GM12878 (cell line): ENCODE results near the gene MCHR1. TPM values are rescaled to one million over a fixed set of nuclear protein-coding genes. Genes with fewer than 3 reads are reported as not detected.

Experiments
- ATAC-seq: fragments of 200-7000 bp; cut with Tn5 transposase; 3 replicates; pipeline ENCODE4 v1.9.1; 2020; ENCODE audit warnings: mild to moderate bottlenecking, moderate library complexity
- BruUV-seq: library from RNA; stranded (reverse); fragments of 400-500 nt; replicated peaks from 2 replicates; lab custom pipeline; 2021; lab: Mats Ljungman, UMichigan
- CTCF ChIA-PET: fragments of 300-600 bp; sonication (Branson Sonifier 250); formaldehyde crosslinking; extraction: SDS; loops from one replicate; lab custom pipeline; 2021; ENCODE audit warnings: inconsistent platforms; lab: Yijun Ruan, JAX
- POLR2A ChIA-PET: fragments of 350-600 bp; formaldehyde crosslinking; extraction: SDS; loops from one replicate; lab custom pipeline; 2021; ENCODE audit warnings: inconsistent platforms; lab: Charles Lee
- RAD21 ChIA-PET: fragments of 300-600 bp; sonication (Branson Sonifier 250); formaldehyde crosslinking; loops from one replicate; lab custom pipeline; 2023; ENCODE audit warnings: antibody characterized with exemption; ENCODE audit not compliant: unreplicated experiment; lab: Charles Lee
- SMC1A ChIA-PET: fragments of 300-600 bp; sonication (Branson Sonifier 250); formaldehyde crosslinking; loops from one replicate; lab custom pipeline; 2023; ENCODE audit not compliant: unreplicated experiment, uncharacterized antibody; lab: Charles Lee
- DNase-seq: peaks from one replicate; pipeline ENCODE4 v3.0.0-alpha.2; 2011; ENCODE audit warnings: low read depth, low spot score
- FAIRE-seq: peaks from 3 replicates; lab custom pipeline; 2011; peaks lifted over from hg19 to GRCh38; lab: Jason Lieb, UNC
- H2AFZ ChIP-seq: 2 replicates; pipeline ENCODE4 v1.6.0; 2011; ENCODE audit warnings: low read depth, low read length, control low read depth; ENCODE audit not compliant: control insufficient read depth
- H3K27ac ChIP-seq: 2 replicates; pipeline ENCODE4 v1.5.1; 2011; ENCODE audit warnings: control low read depth; ENCODE audit not compliant: control insufficient read depth, insufficient read depth
- H3K27me3 ChIP-seq, 2 experiments: replicated peaks in 1 of 2; 2 replicates each; pipeline versions ENCODE4 v1.6.0 to v1.6.1; 2011; ENCODE audit warnings: low read length in 1 of 2; ENCODE audit not compliant: control insufficient read depth in 2 of 2, insufficient read depth in 2 of 2
- H3K36me3 ChIP-seq, 2 experiments: 2 replicates each; pipeline ENCODE4 v1.5.1; 2011; ENCODE audit warnings: low read length in 1 of 2; ENCODE audit not compliant: control insufficient read depth in 2 of 2, insufficient read depth in 2 of 2
- H3K4me1 ChIP-seq: 2 replicates; pipeline ENCODE4 v1.6.1; 2011; ENCODE audit warnings: mild to moderate bottlenecking, low read length, moderate library complexity, mixed read lengths; ENCODE audit not compliant: control insufficient read depth, insufficient read depth
- H3K4me2 ChIP-seq: 2 replicates; pipeline ENCODE4 v1.6.0; 2011; ENCODE audit warnings: control low read depth; ENCODE audit not compliant: control insufficient read depth, insufficient read depth
- H3K4me3 ChIP-seq: fragments of 200-600 bp; sonication (generic); 2 replicates; pipeline ENCODE4 v1.5.1; 2016
- H3K79me2 ChIP-seq: 2 replicates; pipeline ENCODE4 v1.6.0; 2011; ENCODE audit warnings: low read length; ENCODE audit not compliant: control insufficient read depth, insufficient read depth
- H3K9ac ChIP-seq: 2 replicates; pipeline ENCODE4 v1.8.0; 2011; ENCODE audit warnings: low read length, control low read depth, mixed read lengths; ENCODE audit not compliant: control insufficient read depth, insufficient read depth
- H3K9me3 ChIP-seq: replicated peaks from 3 replicates; pipeline ENCODE4 v1.5.1; 2011; ENCODE audit warnings: mild to moderate bottlenecking, low read length; ENCODE audit not compliant: control insufficient read depth, insufficient read depth
- H4K20me1 ChIP-seq: 2 replicates; pipeline ENCODE4 v1.6.0; 2011; ENCODE audit not compliant: control insufficient read depth, insufficient read depth
- FOXM1 ChIP-seq: IDR thresholded peaks from 2 replicates; pipeline ENCODE4 v1.6.1; 2012; ENCODE audit warnings: low read depth, mild to moderate bottlenecking, inconsistent platforms, low read length, moderate library complexity
- GABPA ChIP-seq: IDR thresholded peaks from 2 replicates; pipeline ENCODE4 v1.6.1; 2014; ENCODE audit warnings: antibody characterized with exemption, low read depth, mild to moderate bottlenecking, inconsistent platforms
- IKZF2 ChIP-seq, 2 experiments: fragments of 450-650 bp; IDR thresholded peaks; 2 replicates each; pipeline ENCODE4 v1.6.1; 2017; ENCODE audit warnings: mild to moderate bottlenecking in 2 of 2, moderate library complexity in 2 of 2
- JUND ChIP-seq: IDR thresholded peaks from 2 replicates; pipeline ENCODE4 v1.6.1; 2012; ENCODE audit warnings: low read depth, mild to moderate bottlenecking, low read length, improper control_type of control experiment, moderate library complexity
- NFYB ChIP-seq: IDR thresholded peaks from 2 replicates; pipeline ENCODE4 v1.6.1; 2011; ENCODE audit warnings: low read depth, mild to moderate bottlenecking, low read length, improper control_type of control experiment, moderate library complexity; ENCODE audit not compliant: insufficient read depth
- NR2F1 ChIP-seq: fragments of 450-650 bp; conservative IDR thresholded peaks from 2 replicates; pipeline ENCODE4 v1.6.1; 2017; ENCODE audit warnings: mild to moderate bottlenecking
- NRF1 ChIP-seq: conservative IDR thresholded peaks from 2 replicates; pipeline ENCODE4 v1.6.1; 2011; ENCODE audit warnings: mild to moderate bottlenecking, low read depth, low read length, improper control_type of control experiment
- POLR2AphosphoS5 ChIP-seq: IDR thresholded peaks from 2 replicates; pipeline ENCODE4 v1.6.1; 2011; ENCODE audit warnings: mild to moderate bottlenecking, low read length, inconsistent platforms
- POU2F2 ChIP-seq: IDR thresholded peaks from 3 replicates; pipeline ENCODE4 v1.6.1; 2011; ENCODE audit warnings: low read depth, mild to moderate bottlenecking, low read length, borderline replicate concordance
- SUPT20H ChIP-seq: IDR thresholded peaks from 2 replicates; pipeline ENCODE4 v1.6.1; 2011; ENCODE audit warnings: low read depth, mild to moderate bottlenecking, low read length, moderate library complexity, borderline replicate concordance; ENCODE audit not compliant: control insufficient read depth
- TCF3 ChIP-seq: IDR thresholded peaks from 2 replicates; pipeline ENCODE4 v1.6.1; 2012; ENCODE audit warnings: low read depth, mild to moderate bottlenecking, low read length, borderline replicate concordance; ENCODE audit not compliant: insufficient read depth
- YY1 ChIP-seq: IDR thresholded peaks from 2 replicates; pipeline ENCODE4 v1.6.1; 2011; ENCODE audit warnings: low read depth, mild to moderate bottlenecking, low read length
- WGBS: methylation state at CpG from one replicate; pipeline ENCODE4 v1.1.6; 2016; ENCODE audit warnings: low lambda C conversion rate; ENCODE audit not compliant: insufficient replicate concordance, insufficient coverage; ENCODE audit errors: missing lambda C conversion rate; 5-methylcytosine and 5-hydroxymethylcytosine counted together
- in situ Hi-C: fragments of 300-500 bp; cut with MboI; formaldehyde crosslinking; loops from 9 replicates; pipeline ENCODE4 v1.14.3; 2018; ENCODE audit warnings: mixed read lengths
- intact Hi-C: fragments of 100-400 bp; cut with micrococcal nuclease; formaldehyde crosslinking; loops from one replicate; pipeline ENCODE4 v1.14.2; 2022; ENCODE audit not compliant: unreplicated experiment
- polyA plus RNA-seq, 11 experiments: library from polyadenylated mRNA; depleted of rRNA in 4 of 11; unstranded in 6 of 11; stranded (reverse) in 5 of 11; fragments of >200 nt; fragmentation: Nextera tagmentation in 4 of 11; fragmentation: Illumina TruSeq in 1 of 11; extraction: Ambion mirVana in 4 of 11; extraction: Trizol in 1 of 11; gene quantifications; 1 replicate in 1 of 11; 2 replicates in 10 of 11; pipeline versions ENCODE4 v1.2.1 to v1.2.3, GENCODE V29; 2011 to 2016; ENCODE audit warnings: inconsistent platforms in 2 of 11, missing spikeins in 2 of 11, low read depth in 1 of 11
- total RNA-seq, 4 experiments: library from RNA; depleted of rRNA in 3 of 4; stranded (reverse); fragments of >200 nt in 3 of 4; fragmentation: Illumina TruSeq in 1 of 4; extraction: Trizol in 1 of 4; gene quantifications; 2 replicates each; pipeline versions ENCODE4 v1.2.1 to v1.2.3, GENCODE V29; 2013 to 2021
- TF ChIP-seq, protein P1 (sequence below): IDR thresholded peaks from 2 replicates; pipeline ENCODE4 v1.6.1; 2012; ENCODE audit warnings: low read length, inconsistent platforms
- TF ChIP-seq, protein P2 (sequence below): fragments of 450-650 bp; IDR thresholded peaks from 2 replicates; pipeline ENCODE4 v1.6.1; 2017; ENCODE audit warnings: mild to moderate bottlenecking
- TF ChIP-seq, protein P3 (sequence below): IDR thresholded peaks from 2 replicates; pipeline ENCODE4 v1.6.1; 2012; ENCODE audit warnings: low read depth, low read length, improper control_type of control experiment

The MCHR1 gene
- total and polyA plus RNA-seq, 10 of the 15 experiments (the other 5 are each of a cell fraction or from before 2014, with no cell fraction given), result not detected

DNA sequence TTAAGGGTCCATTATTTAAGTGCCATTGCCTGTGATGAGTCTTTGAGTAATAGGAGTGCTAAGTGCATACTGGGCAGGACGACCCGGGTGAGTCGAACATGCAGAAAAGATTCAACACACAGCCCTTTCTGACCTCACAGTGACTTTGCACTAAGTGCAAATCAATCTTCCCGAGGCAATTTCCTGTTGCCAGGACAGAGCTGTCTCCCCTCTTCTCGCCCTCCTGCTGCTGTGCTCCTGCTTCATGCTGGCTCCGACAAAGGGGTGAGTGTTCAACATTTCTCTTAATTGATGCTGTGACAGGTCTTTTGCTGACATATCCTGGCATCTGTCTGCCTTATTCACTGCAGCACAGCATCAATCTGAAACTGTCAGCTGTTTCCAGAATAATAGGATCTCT lies 42.0 kb downstream of the MCHR1 start:
- H3K4me2 ChIP-seq, result no peak overlapping the region
- in situ Hi-C loops (no loop called here), intact Hi-C loops (no loop called here)
- no peaks in the 10 kb centered on the region for H3K27me3 ChIP-seq
- no peaks in the 10 kb centered on the region for H3K4me1 ChIP-seq
- no TSS peak for BruUV-seq
- H3K9me3 ChIP-seq, result no peaks in the 10 kb centered on the region
- whole genome bisulfite sequencing, result 2% methylated on average over 6 of the region's 6 CpGs
- H3K36me3 ChIP-seq, result no peaks in the 10 kb centered on the region
- TF ChIP-seq, protein P1, sequence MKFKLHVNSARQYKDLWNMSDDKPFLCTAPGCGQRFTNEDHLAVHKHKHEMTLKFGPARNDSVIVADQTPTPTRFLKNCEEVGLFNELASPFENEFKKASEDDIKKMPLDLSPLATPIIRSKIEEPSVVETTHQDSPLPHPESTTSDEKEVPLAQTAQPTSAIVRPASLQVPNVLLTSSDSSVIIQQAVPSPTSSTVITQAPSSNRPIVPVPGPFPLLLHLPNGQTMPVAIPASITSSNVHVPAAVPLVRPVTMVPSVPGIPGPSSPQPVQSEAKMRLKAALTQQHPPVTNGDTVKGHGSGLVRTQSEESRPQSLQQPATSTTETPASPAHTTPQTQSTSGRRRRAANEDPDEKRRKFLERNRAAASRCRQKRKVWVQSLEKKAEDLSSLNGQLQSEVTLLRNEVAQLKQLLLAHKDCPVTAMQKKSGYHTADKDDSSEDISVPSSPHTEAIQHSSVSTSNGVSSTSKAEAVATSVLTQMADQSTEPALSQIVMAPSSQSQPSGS, result no peak
- H3K79me2 ChIP-seq, result no peaks in the 10 kb centered on the region
- ATAC-seq (no peak), FAIRE-seq (no peak), DNase-seq (no peak)
- CTCF ChIA-PET, result no interaction called here
- H4K20me1 ChIP-seq, result no peaks in the 10 kb centered on the region
- no peak overlapping the region for H3K27ac ChIP-seq
- no peak overlapping the region for H3K9ac ChIP-seq
- POLR2A ChIA-PET, result no interaction called here
- SMC1A ChIA-PET, result interaction anchor here (0.8 to 1.7 kb wide), 2 partner anchors 13 to 178 kb away, joined by 3 read pairs; no protein-coding TSS in a partner anchor
- RAD21 ChIA-PET, result interaction anchor here (0.6 kb wide), 1 partner anchor 38 kb away, joined by 3 read pairs; no protein-coding TSS in a partner anchor
- no peak overlapping the region for H3K4me3 ChIP-seq
- no peak overlapping the region for H2AFZ ChIP-seq

DNA sequence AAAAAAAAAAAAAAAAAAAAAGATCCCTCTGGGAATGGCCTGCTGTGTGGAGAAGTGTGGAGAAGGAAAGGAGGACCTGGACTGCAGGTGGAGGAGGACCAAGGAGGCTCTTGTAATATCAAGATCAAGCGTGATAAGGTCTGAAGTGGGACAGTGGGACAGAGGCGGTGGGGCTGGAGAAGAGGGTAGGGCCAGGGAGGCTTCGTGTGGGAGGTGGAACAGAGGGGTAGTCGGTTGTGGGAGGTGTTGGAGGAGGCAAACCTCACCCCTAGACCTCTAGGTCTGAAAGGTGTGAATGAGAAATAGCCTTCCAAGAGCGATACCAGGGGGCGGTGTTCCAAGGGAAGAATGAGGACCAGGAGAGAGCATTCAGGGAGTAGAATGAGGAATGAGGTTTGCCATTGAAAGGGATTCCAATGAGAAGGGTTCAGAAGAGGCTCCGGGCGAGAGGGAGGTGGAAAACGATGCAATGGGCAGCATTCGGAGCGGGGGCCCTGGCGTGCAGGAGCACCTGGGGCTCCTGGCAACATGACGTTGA lies 44.2 kb downstream of the MCHR1 start:
- ChIA-PET CTCF (no interaction called here), SMC1A (interaction anchor here (1.1 kb wide), 1 partner anchor 9 kb away, joined by 3 read pairs; no protein-coding TSS in a partner anchor), POLR2A (no interaction called here), RAD21 (no interaction called here)
- no peak overlapping the region for H3K27ac ChIP-seq
- no peaks in the 10 kb centered on the region for H3K79me2 ChIP-seq
- H3K9me3 ChIP-seq, result no peaks in the 10 kb centered on the region
- no peaks in the 10 kb centered on the region for H3K4me1 ChIP-seq
- no peak overlapping the region for H3K9ac ChIP-seq
- H3K4me2 ChIP-seq, result no peak overlapping the region
- 65% methylated on average over 13 of the region's 13 CpGs for WGBS
- in situ Hi-C loops (no loop called here), intact Hi-C loops (no loop called here)
- no TSS peak for BruUV-seq
- H2AFZ ChIP-seq, result no peak overlapping the region
- no peak overlapping the region for H3K4me3 ChIP-seq
- H3K36me3 ChIP-seq, result no peaks in the 10 kb centered on the region
- H3K27me3 ChIP-seq, result no peaks in the 10 kb centered on the region
- FAIRE-seq (no peak), ATAC-seq (no peak), DNase-seq (no peak)
- TF ChIP-seq, protein P2, sequence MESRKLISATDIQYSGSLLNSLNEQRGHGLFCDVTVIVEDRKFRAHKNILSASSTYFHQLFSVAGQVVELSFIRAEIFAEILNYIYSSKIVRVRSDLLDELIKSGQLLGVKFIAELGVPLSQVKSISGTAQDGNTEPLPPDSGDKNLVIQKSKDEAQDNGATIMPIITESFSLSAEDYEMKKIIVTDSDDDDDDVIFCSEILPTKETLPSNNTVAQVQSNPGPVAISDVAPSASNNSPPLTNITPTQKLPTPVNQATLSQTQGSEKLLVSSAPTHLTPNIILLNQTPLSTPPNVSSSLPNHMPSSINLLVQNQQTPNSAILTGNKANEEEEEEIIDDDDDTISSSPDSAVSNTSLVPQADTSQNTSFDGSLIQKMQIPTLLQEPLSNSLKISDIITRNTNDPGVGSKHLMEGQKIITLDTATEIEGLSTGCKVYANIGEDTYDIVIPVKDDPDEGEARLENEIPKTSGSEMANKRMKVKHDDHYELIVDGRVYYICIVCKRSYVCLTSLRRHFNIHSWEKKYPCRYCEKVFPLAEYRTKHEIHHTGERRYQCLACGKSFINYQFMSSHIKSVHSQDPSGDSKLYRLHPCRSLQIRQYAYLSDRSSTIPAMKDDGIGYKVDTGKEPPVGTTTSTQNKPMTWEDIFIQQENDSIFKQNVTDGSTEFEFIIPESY, result no peak
- TF ChIP-seq NFYB (no peak), GABPA (no peak), JUND (no peak), IKZF2 (IDR thresholded peaks at IDR 0.05) (no peak), SUPT20H (no peak), POLR2AphosphoS5 (no peak), FOXM1 (no peak), POU2F2 (no peak), YY1 (no peak), NR2F1 (no peak), TCF3 (no peak), NRF1 (no peak)
- TF ChIP-seq, protein P3, sequence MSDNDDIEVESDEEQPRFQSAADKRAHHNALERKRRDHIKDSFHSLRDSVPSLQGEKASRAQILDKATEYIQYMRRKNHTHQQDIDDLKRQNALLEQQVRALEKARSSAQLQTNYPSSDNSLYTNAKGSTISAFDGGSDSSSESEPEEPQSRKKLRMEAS, result no peak
- no peaks in the 10 kb centered on the region for H4K20me1 ChIP-seq
